ENCODE data around the gene ATXN2.

Gene ATXN2

GRCh38 chr12:111436266-111436665 is 162.8 kb downstream of the ATXN2 start:
- DNase-seq: no peak

- no peak for DNase-seq
Measured at GRCh38 chr12:111435661-111436201, 163.4 kb downstream of the ATXN2 start.

GRCh38 chr12:111434680-111435338 is 164.3 kb downstream of the ATXN2 start:
- DNase-seq: peak; percentile 87 to 88

GRCh38 chr12:111434049-111434448 is 165.1 kb downstream of the ATXN2 start:
- no peak for DNase-seq

GRCh38 chr12:111431772-111432171 is 167.3 kb downstream of the ATXN2 start:
- DNase-seq: no peak

GRCh38 chr12:111430433-111431353 is 168.4 kb downstream of the ATXN2 start:
- peak; percentile 69 to 75 for DNase-seq

GRCh38 chr12:111429828-111430432 is 169.2 kb downstream of the ATXN2 start:
- DNase-seq: peak; percentile 63 to 64

GRCh38 chr12:111428728-111429175 is 170.4 kb downstream of the ATXN2 start:
- no peak for DNase-seq

DNA sequence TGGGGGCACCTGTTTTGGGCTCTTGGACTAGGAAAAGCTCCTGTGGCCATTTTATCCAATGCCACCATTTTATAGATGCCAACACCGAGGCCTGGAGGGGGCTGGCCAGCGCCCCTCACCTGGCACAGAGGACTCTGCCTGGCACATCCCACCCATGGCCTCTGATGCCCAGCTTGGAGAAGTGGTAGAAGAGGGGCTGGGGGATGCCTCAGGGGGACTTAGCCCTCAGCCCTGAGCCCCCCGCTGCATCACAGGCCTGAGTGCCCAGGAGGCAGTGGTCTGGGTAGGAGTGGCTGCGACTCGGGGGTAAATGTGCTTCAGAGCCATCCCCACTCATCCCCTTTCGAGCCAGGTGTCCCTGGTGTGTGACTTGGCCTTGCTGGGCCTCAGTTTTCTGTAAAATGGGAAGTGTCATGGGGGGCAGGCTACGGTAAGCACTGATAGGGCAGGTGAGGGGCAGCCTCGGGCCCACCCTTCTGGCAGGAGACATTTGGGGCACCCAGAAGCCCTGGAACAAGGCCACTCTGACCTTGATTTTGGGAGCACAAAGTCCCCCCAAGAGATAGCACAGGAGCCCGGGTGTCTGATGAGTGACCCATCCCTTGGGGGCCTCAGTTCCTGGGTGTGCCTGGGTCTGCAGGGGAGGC is 170.9 kb downstream of the ATXN2 start:
- DNase-seq: no peak

DNA sequence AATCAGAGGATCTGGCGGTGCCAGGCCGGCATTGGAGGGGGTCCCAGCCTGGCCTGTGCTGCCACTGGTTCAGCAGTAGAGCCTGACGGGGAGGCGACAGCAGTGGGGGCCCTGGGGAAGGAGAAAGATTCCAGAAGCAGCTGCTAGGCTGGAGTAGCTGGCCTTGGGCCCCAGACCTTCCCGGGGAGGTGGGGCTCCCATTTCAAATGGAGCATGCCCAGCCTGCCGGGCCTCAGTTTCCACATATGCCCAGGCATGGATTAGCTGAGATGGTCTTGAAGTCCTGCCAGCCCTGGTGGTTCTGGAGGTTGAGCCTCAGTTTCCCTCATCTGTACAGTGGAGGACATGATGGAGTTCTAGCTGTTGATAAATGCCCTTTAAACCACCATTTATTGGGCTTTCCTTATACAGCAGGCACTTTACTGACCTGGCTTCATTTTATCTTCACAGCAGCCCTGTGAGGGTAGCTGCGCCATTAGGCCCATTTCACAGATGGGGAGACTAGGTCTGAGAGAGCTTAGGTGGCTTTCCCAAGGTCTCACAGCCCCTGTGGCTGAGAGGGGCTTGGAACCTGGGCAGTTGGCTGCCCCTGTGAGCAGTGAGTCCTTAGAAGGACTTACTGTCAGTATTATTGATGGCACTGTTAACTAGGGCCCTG is 171.6 kb downstream of the ATXN2 start:
- DNase-seq: no peak

DNA sequence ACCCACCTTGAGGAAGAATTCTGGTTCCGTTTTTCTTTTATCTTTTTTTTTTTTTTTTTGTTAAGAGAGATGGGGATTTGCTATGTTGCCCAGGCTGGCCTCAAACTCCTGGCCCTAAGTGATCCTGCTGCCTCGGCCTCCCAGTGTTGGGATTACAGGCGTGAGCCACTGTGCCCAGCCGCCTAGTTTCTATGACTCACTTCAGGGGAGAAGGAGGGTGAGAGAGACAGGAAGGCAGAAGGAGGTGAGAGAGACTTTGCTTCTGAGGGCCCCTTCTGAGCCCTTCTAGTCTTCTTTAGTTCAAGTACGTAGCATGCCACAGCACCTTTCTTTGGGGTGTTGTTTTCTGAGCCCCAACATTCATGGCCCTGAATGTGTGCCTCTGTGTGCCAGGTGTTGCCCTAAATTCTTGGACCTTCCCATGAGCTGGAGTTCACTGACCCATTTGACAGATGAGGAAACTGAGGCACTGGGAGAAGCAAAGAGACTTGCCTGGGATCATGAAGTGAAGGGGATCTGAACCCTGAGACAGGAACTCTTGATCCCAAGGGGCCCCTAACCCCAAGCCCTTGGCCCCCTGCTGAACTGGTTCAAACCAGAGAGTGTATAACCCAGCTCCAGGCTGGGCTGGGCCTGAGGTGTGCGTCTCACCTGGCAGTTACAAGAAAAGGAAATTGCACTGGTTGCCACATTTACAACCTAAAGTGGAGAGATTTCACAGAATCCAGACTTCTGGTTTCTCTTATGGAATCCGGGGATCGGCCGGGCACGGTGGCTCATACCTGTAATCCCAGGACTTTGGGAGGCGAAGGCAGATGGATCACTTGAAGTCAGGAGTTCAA is 172.6 kb downstream of the ATXN2 start:
- DNase-seq: no peak

- DNase-seq: no peak
Measured at GRCh38 chr12:111425655-111426054, 173.5 kb downstream of the ATXN2 start.

DNA sequence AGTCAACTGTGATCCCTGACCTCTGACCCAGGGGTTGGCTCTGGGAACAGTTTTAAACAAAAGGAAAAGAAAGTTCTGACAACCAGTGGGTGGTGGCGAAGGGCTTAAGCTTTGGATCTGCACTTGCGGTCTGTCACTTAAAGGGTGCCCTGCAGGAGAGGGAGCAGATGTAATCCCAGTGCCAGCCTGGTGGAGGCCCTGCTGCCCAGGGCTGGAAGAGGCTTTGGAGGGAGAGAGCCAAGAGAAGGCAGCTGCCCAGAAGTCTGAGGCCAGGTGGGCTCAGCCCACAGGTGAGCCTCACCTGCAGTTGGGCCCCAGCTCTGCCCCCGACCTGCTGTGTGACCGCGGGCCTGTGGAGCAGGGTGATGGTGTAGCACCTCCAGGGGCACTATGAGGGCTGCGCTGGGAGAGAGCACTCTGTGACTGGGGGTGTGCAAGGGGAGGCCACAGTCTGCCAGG is 174.3 kb downstream of the ATXN2 start:
- no peak for DNase-seq

GRCh38 chr12:111424189-111424792 is 174.8 kb downstream of the ATXN2 start:
- DNase-seq: no peak

GRCh38 chr12:111420494-111420893 is 178.6 kb downstream of the ATXN2 start:
- no peak for DNase-seq

DNA sequence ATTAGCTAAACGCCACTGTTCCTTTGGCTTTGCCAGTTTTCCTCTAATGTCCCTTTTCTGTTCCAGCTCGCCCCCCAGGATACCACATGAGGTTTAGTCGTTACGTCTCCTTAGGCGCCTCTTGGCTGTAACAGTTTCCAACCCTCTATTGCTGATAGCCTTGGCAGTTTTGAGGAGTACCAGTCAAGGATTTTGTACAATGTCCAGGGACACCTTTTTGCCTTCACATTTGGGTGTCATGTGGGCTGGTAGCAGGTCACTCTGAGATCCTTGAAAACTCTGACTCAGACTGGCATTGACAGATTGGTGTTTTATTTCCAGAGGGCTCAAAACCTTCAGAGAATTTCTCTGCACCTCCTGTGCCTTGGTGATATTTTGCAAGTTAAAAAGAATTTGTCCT is 179.3 kb downstream of the ATXN2 start:
- DNase-seq: no peak

GRCh38 chr12:111418594-111418880 is 180.6 kb downstream of the ATXN2 start:
- DNase-seq: no peak

DNA sequence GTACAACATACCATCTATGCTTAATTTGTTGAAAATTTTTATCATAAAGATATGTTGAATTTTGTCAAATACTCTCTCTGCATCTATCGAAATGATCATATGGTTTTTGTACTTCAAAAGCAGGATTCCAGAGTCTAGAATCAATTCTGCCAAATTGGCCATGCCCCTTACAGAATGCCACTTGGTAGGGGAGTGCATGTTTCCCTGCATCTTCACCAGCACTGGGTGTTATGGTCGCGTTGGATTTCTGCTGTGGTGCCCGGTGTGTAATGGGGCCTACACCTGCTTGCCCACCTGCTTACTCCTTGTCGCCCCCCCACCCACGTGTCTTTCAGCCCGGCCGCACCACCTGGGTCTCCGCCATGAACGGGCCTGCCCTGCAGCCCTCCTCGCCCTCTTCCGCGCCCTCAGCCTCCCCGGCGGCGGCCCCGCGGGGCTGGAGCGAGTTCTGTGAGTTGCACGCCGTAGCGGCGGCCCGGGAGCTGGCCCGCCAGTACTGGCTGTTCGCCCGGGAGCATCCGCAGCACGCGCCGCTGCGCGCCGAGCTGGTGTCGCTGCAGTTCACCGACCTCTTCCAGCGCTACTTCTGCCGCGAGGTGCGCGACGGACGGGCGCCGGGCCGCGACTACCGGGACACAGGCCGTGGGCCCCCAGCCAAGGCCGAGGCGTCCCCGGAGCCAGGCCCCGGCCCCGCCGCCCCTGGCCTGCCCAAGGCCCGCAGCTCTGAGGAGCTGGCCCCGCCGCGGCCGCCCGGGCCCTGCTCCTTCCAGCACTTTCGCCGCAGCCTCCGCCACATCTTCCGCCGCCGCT is 181.1 kb downstream of the ATXN2 start:
- no peak for DNase-seq

DNA sequence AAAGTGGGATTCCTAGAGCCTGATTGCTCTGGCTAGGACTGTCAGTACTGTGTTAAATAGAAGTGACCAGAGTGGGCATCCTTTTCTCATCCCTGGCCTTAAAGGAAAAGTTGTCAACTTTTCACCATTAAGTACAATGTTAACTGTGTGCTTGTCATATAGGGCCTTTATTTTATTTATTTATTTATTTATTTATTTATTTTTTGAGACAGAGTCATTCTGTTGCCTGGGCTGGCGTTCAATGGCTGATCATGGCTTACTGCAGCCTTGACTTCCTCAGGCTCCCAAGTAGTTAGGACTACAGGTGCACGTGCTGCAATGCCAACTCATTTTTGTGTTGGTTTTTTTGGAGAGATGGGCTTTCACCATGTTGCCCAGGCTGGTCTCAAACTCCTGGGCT is 181.8 kb downstream of the ATXN2 start:
- no peak for DNase-seq

- no peak for DNase-seq
Measured at GRCh38 chr12:111414711-111415252, 184.3 kb downstream of the ATXN2 start.

Measured in activated CD4-positive, alpha-beta T cell treated with anti-CD3 and anti-CD28 coated beads for 4 hours (primary cell).